Measurements from ENCODE around the gene XDH. TPM values are rescaled to one million over a fixed set of nuclear protein-coding genes. Genes with fewer than 3 reads are reported as not detected.

Gene XDH
- total and polyA plus RNA-seq, 3 donors from 2014 or later, result 0.21 to 1.5 (median 0.43) TPM

- H3K9me3 ChIP-seq, result no peaks in the 10 kb centered on the region
- 63 to 73% methylated on average over 8 of the region's 8 CpGs for WGBS, 2 donors
- H3K4me1 ChIP-seq, result no peaks in the 10 kb centered on the region
- H3K27ac ChIP-seq, result no peak overlapping the region
- no peak for DNase-seq
- H3K36me3 ChIP-seq (ENCODE audit: low read depth, missing control alignments), result no peaks in the 10 kb centered on the region
- intact Hi-C loops (cut with DNase I; ENCODE audit: low total_unique reads), result loop anchor here (10.0 kb wide), 1 partner anchor 616 kb away; no protein-coding TSS in a partner anchor
- H3K27me3 ChIP-seq, result no peaks in the 10 kb centered on the region
- no peak overlapping the region for H3K4me3 ChIP-seq
- no peak for TF ChIP-seq CTCF (IDR thresholded peaks at IDR 0.05)
- no peak for TF ChIP-seq POLR2A (IDR thresholded peaks at IDR 0.05)
These were observed 83.4 kb downstream of the XDH start for GRCh38 chr2:31331156-31331555.

- Histone ChIP-seq H3K4me1 (no peaks in the 10 kb centered on the region), H3K27me3 (no peaks in the 10 kb centered on the region), H3K4me3 (no peak overlapping the region), H3K9me3 (no peaks in the 10 kb centered on the region), H3K27ac (no peak overlapping the region), H3K36me3 (ENCODE audit: low read depth, missing control alignments) (no peaks in the 10 kb centered on the region)
- intact Hi-C loops (cut with DNase I; ENCODE audit: low total_unique reads), result no loop called here
- WGBS, 2 donors, result 52 to 55% methylated on average over 2 of the region's 2 CpGs
- no peak for TF ChIP-seq POLR2A (IDR thresholded peaks at IDR 0.05)
- no peak for TF ChIP-seq CTCF (IDR thresholded peaks at IDR 0.05)
- DNase-seq, result no peak
These were observed 85.4 kb downstream of the XDH start for GRCh38 chr2:31329081-31329625.

GRCh38 chr2:31328026-31328425, 86.5 kb downstream of the XDH start:
- intact Hi-C loops (cut with DNase I; ENCODE audit: low total_unique reads), result no loop called here
- Histone ChIP-seq H3K4me3 (no peak overlapping the region), H3K27ac (no peak overlapping the region)

GRCh38 chr2:31327505-31327904, 87.0 kb downstream of the XDH start:
- DNase-seq, result no peak
- WGBS, 2 donors, result 92 to 96% methylated on average over 1 of the region's 1 CpG
- Histone ChIP-seq H3K36me3 (ENCODE audit: low read depth, missing control alignments) (no peaks in the 10 kb centered on the region), H3K27ac (no peak overlapping the region), H3K4me3 (no peak overlapping the region), H3K4me1 (no peaks in the 10 kb centered on the region), H3K9me3 (no peaks in the 10 kb centered on the region), H3K27me3 (no peaks in the 10 kb centered on the region)
- intact Hi-C loops (cut with DNase I; ENCODE audit: low total_unique reads), result no loop called here
- TF ChIP-seq CTCF (IDR thresholded peaks at IDR 0.05) (no peak), POLR2A (IDR thresholded peaks at IDR 0.05) (no peak)

More at GRCh38 chr2:31328026-31328425, 86.5 kb downstream of the XDH start:
- no peaks in the 10 kb centered on the region for H3K9me3 ChIP-seq
- no peak for DNase-seq
- H3K27me3 ChIP-seq, result no peaks in the 10 kb centered on the region
- TF ChIP-seq CTCF (IDR thresholded peaks at IDR 0.05) (no peak), POLR2A (IDR thresholded peaks at IDR 0.05) (no peak)
- H3K36me3 ChIP-seq (ENCODE audit: low read depth, missing control alignments), result no peaks in the 10 kb centered on the region
- no peaks in the 10 kb centered on the region for H3K4me1 ChIP-seq

DNA sequence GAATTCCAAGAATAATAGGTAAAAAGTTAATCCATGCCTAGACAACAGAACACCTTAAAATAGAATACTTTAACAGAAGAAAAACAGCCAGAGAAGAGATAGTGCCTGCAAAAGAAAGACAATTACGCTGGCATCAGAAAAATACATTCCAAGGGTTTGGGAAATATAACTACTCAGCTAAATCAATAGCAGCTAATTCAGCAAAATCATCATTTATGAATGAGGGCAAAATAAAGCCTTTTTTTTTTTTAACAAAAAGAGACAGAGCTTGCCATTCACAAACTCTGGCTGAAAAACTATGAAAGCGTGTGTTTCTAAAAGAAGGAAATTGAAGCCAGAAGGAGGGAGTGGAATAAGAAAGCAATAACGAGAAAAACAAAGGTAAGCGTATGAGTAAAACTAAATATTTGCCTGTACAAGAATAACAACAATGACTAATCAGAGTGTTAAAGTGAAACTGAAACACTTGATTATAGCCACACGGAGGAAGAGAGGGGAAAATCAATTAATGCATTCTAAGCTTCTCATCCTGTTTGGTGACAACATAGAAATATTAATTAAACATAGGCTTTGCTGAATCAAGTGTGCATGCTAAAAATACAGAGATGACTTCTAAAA, 90.4 kb downstream of the XDH start:
- Histone ChIP-seq H3K27me3 (no peaks in the 10 kb centered on the region), H3K27ac (no peak overlapping the region), H3K4me1 (no peaks in the 10 kb centered on the region), H3K4me3 (no peak overlapping the region), H3K36me3 (ENCODE audit: low read depth, missing control alignments) (no peaks in the 10 kb centered on the region), H3K9me3 (no peaks in the 10 kb centered on the region)
- TF ChIP-seq CTCF (IDR thresholded peaks at IDR 0.05) (no peak), POLR2A (IDR thresholded peaks at IDR 0.05) (no peak)
- no peak for DNase-seq
- 79% methylated on average over 5 of the region's 5 CpGs for whole genome bisulfite sequencing, 2 donors
- intact Hi-C loops (cut with DNase I; ENCODE audit: low total_unique reads), result no loop called here
